Astrocyte (in vitro differentiated cells and primary cell): Measurements from ENCODE around the gene LNX2. TPM values are rescaled to one million over a fixed set of nuclear protein-coding genes. Genes with fewer than 3 reads are reported as not detected.

Experiments
- DNase-seq: peaks from one replicate; pipeline ENCODE4 v3.0.0-alpha.2; 2010; ENCODE audit warnings: low read depth
- FAIRE-seq: peaks from 2 replicates; lab custom pipeline; 2011; peaks lifted over from hg19 to GRCh38; lab: Jason Lieb, UNC
- H2AFZ ChIP-seq: 2 replicates; pipeline ENCODE4 v1.6.0; 2012; ENCODE audit warnings: low read depth, low read length, inconsistent platforms
- H3K27ac ChIP-seq: 2 replicates; pipeline ENCODE4 v1.5.1; 2011; ENCODE audit warnings: low read depth, low read length, inconsistent platforms
- H3K27me3 ChIP-seq: 2 replicates; pipeline ENCODE4 v1.6.0; 2011; ENCODE audit warnings: low read length, inconsistent platforms; ENCODE audit not compliant: insufficient read depth
- H3K36me3 ChIP-seq: 2 replicates; pipeline ENCODE4 v1.5.1; 2011; ENCODE audit warnings: low read length, inconsistent platforms; ENCODE audit not compliant: insufficient read depth
- H3K4me1 ChIP-seq: 2 replicates; pipeline ENCODE4 v1.5.1; 2011; ENCODE audit warnings: low read length, inconsistent platforms; ENCODE audit not compliant: insufficient read depth
- H3K4me2 ChIP-seq: 2 replicates; pipeline ENCODE4 v1.6.0; 2012; ENCODE audit warnings: low read length, inconsistent platforms
- H3K4me3 ChIP-seq: 2 replicates; pipeline ENCODE4 v1.5.1; 2011; ENCODE audit warnings: low read depth, mild to moderate bottlenecking, low read length, inconsistent platforms; ENCODE audit not compliant: insufficient read depth
- H3K79me2 ChIP-seq: 2 replicates; pipeline ENCODE4 v1.6.0; 2012; ENCODE audit warnings: mild to moderate bottlenecking, low read length, inconsistent platforms; ENCODE audit not compliant: insufficient read depth
- H3K9ac ChIP-seq: 2 replicates; pipeline ENCODE4 v1.6.0; 2012; ENCODE audit warnings: mild to moderate bottlenecking, low read length, inconsistent platforms
- H3K9me3 ChIP-seq: 2 replicates; pipeline ENCODE4 v1.5.1; 2012; ENCODE audit warnings: low read depth, mild to moderate bottlenecking, low read length, inconsistent platforms; ENCODE audit not compliant: insufficient read depth
- H4K20me1 ChIP-seq: 2 replicates; pipeline ENCODE4 v1.6.0; 2012; ENCODE audit warnings: low read length, inconsistent platforms; ENCODE audit not compliant: insufficient read depth
- H3K27ac Mint-ChIP-seq: one replicate; pipeline ENCODE4 v1.8.0; 2021; ENCODE audit warnings: mild to moderate bottlenecking, mixed read lengths; ENCODE audit not compliant: unreplicated experiment
- H3K27me3 Mint-ChIP-seq: one replicate; pipeline ENCODE4 v1.8.0; 2021; ENCODE audit warnings: low read depth, mixed read lengths; ENCODE audit not compliant: unreplicated experiment
- H3K36me3 Mint-ChIP-seq: one replicate; pipeline ENCODE4 v1.8.0; 2021; ENCODE audit warnings: low read depth, mixed read lengths; ENCODE audit not compliant: unreplicated experiment
- H3K4me1 Mint-ChIP-seq: one replicate; pipeline ENCODE4 v1.8.0; 2021; ENCODE audit warnings: low read depth, mixed read lengths; ENCODE audit not compliant: unreplicated experiment
- H3K4me3 Mint-ChIP-seq: one replicate; pipeline ENCODE4 v1.8.0; 2021; ENCODE audit warnings: mild to moderate bottlenecking, moderate library complexity, mixed read lengths; ENCODE audit not compliant: unreplicated experiment
- H3K9me3 Mint-ChIP-seq: one replicate; pipeline ENCODE4 v1.8.0; 2021; ENCODE audit warnings: mild to moderate bottlenecking, mixed read lengths; ENCODE audit not compliant: unreplicated experiment
- EZH2 ChIP-seq: IDR thresholded peaks from 2 replicates; pipeline ENCODE4 v1.6.1; 2012; ENCODE audit warnings: mild to moderate bottlenecking, low read length, inconsistent platforms; ENCODE audit not compliant: insufficient read depth
- total RNA-seq: library from RNA; stranded (reverse); gene quantifications from 2 replicates; pipeline ENCODE4 v1.2.1, GENCODE V29; 2021
- TF ChIP-seq, protein P1 (sequence below): IDR thresholded peaks from 2 replicates; pipeline ENCODE4 v1.5.1; 2011; ENCODE audit warnings: low read depth, mild to moderate bottlenecking, inconsistent platforms, low read length, moderate library complexity; ENCODE audit not compliant: insufficient read depth

Gene LNX2
- total RNA-seq, 1 donor from 2014 or later: 8.7 TPM

DNA sequence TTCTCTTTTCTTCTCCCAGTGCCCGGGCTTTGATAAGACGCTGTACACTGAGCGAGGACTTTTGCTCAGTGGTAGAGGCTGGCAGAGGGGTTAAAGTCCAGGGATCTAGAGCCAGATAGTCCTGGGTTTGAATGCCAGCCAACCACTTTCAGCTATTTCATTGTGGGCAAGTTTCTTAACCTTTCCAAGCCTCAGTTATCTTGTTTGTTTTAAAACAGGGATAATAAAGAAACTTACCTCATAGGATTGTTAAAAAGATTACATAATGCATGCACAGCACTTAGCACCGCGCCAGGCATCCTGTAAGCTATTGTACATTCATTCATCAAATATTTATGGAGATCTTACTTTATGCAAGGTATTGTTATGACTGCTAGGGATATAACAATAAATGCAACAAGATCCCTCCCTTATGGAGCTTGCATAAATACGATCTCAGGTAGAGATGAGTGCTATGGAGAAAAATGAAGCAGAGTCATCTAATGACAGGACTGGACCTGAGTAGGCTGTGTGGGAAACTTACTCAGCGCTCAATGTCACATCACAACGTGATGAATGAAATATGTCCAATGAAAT is 70.8 kb downstream of the LNX2 start:
- Mint-ChIP-seq H3K36me3 (peaks cover 8% of the 10 kb centered on the region), H3K4me1 (no peaks in the 10 kb centered on the region), H3K27me3 (no peaks in the 10 kb centered on the region), H3K4me3 (no peak overlapping the region), H3K27ac (no peak overlapping the region), H3K9me3 (no peaks in the 10 kb centered on the region)
- Histone ChIP-seq H3K4me1 (no peaks in the 10 kb centered on the region), H3K4me3 (no peak overlapping the region), H3K27ac (no peak overlapping the region), H3K27me3 (no peaks in the 10 kb centered on the region), H3K9ac (no peak overlapping the region), H4K20me1 (no peaks in the 10 kb centered on the region), H3K79me2 (no peaks in the 10 kb centered on the region), H3K36me3 (peaks cover 10% of the 10 kb centered on the region), H2AFZ (no peak overlapping the region), H3K9me3 (no peaks in the 10 kb centered on the region), H3K4me2 (no peak overlapping the region)
- FAIRE-seq (no peak), DNase-seq (no peak)
- TF ChIP-seq, protein P1, sequence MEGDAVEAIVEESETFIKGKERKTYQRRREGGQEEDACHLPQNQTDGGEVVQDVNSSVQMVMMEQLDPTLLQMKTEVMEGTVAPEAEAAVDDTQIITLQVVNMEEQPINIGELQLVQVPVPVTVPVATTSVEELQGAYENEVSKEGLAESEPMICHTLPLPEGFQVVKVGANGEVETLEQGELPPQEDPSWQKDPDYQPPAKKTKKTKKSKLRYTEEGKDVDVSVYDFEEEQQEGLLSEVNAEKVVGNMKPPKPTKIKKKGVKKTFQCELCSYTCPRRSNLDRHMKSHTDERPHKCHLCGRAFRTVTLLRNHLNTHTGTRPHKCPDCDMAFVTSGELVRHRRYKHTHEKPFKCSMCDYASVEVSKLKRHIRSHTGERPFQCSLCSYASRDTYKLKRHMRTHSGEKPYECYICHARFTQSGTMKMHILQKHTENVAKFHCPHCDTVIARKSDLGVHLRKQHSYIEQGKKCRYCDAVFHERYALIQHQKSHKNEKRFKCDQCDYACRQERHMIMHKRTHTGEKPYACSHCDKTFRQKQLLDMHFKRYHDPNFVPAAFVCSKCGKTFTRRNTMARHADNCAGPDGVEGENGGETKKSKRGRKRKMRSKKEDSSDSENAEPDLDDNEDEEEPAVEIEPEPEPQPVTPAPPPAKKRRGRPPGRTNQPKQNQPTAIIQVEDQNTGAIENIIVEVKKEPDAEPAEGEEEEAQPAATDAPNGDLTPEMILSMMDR: no peak
- no peak for TF ChIP-seq EZH2

DNA sequence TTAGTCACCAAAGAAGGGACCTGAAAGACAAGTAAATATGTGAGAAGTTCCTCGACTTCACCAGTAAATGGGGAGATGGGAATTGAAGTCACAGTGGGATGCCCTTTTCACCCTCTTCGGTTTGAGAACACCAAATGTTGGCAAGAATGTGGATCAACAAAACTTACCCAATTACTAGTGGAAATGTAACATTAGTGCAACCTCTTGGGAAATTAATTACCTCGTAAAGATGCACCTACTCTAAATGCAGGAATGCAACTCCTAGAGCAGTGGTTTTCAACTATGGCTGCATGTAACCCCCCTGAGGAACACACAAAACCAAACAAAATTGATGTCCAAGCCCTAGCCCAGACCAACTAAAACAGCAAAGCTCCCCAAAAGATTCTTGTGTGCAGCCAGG is 78.1 kb downstream of the LNX2 start:
- Mint-ChIP-seq H3K4me3 (no peak overlapping the region), H3K4me1 (peaks cover 6% of the 10 kb centered on the region)

DNA sequence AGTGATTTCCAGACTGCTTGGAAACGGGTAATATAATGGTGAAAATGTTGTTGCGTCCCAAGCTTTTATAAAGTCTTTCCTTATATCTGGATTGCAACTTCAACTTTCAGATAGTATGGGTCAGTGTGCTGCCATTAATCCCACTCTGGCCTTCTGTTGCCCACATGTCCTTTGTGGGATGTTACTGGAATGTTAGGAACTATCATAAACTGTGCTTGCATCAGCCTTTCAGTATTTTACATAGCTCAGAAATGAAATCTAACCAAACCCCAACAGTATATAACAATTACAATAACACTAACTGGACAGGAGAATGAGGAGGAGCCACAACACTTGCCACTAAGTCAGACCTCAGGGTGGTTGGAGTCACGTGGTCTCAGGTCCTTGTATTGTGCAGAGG is 78.9 kb downstream of the LNX2 start:
- Mint-ChIP-seq H3K9me3 (no peaks in the 10 kb centered on the region), H3K4me3 (no peak overlapping the region), H3K36me3 (peaks cover 4% of the 10 kb centered on the region), H3K27ac (peak overlapping the region; percentile 6), H3K4me1 (peaks cover 6% of the 10 kb centered on the region), H3K27me3 (no peaks in the 10 kb centered on the region)
- no peaks in the 10 kb centered on the region for H4K20me1 ChIP-seq
- H3K4me3 ChIP-seq: no peak overlapping the region
- FAIRE-seq (no peak), DNase-seq (no peak)
- no peak overlapping the region for H3K27ac ChIP-seq
- no peak overlapping the region for H2AFZ ChIP-seq
- H3K27me3 ChIP-seq: no peaks in the 10 kb centered on the region
- no peaks in the 10 kb centered on the region for H3K36me3 ChIP-seq
- H3K4me2 ChIP-seq: no peak overlapping the region
- no peaks in the 10 kb centered on the region for H3K9me3 ChIP-seq
- H3K9ac ChIP-seq: no peak overlapping the region
- H3K4me1 ChIP-seq: no peaks in the 10 kb centered on the region
- no peak for TF ChIP-seq EZH2
- TF ChIP-seq, protein P1: no peak
- H3K79me2 ChIP-seq: no peaks in the 10 kb centered on the region

More for the DNA sequence above, 78.1 kb downstream of the LNX2 start:
- H3K27me3 ChIP-seq: no peaks in the 10 kb centered on the region
- H3K36me3 ChIP-seq: no peaks in the 10 kb centered on the region
- H3K79me2 ChIP-seq: no peaks in the 10 kb centered on the region
- FAIRE-seq: no peak
- H4K20me1 ChIP-seq: no peaks in the 10 kb centered on the region
- H3K9ac ChIP-seq: no peak overlapping the region
- no peaks in the 10 kb centered on the region for H3K27me3 Mint-ChIP-seq
- no peaks in the 10 kb centered on the region for H3K9me3 Mint-ChIP-seq
- peaks cover 4% of the 10 kb centered on the region for H3K36me3 Mint-ChIP-seq
- H3K27ac Mint-ChIP-seq: no peak overlapping the region
- no peak for DNase-seq
- H3K9me3 ChIP-seq: no peaks in the 10 kb centered on the region
- no peak overlapping the region for H3K4me2 ChIP-seq
- H3K4me3 ChIP-seq: no peak overlapping the region
- TF ChIP-seq, protein P1: no peak
- TF ChIP-seq EZH2: no peak
- H2AFZ ChIP-seq: no peak overlapping the region
- H3K27ac ChIP-seq: no peak overlapping the region
- H3K4me1 ChIP-seq: no peaks in the 10 kb centered on the region
